Measurements from ENCODE around the gene CALY. TPM values are rescaled to one million over a fixed set of nuclear protein-coding genes. Genes with fewer than 3 reads are reported as not detected.

Gene CALY
- total and polyA plus RNA-seq, 4 experiments from 2014 or later, result 1.4 to 7.2 (median 4.3) TPM

DNA sequence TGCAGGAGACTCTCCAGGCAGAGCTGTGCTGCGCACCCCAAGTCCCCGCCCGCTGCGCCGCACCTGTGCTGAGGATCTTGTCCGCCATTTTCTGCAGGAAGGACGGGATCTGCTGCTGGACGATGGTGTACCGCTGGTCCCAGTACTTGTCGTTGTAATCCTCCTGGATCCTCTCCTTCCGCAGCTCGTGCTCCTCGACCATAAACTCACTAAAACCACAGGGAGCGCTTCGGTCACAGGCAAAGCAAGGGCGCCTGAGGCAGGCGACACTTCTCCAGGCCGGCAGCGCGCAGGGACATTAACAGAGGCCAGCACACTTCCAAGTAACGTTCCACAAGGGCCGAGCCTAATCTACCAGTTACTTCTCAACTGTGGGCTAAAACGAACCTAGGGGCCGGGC, 46.9 kb downstream of the CALY start:
- Mint-ChIP-seq H3K27me3 (no peaks in the 10 kb centered on the region), H3K27ac (no peak overlapping the region), H3K4me3 (no peak overlapping the region), H3K9me3 (peaks cover 0 to 3% (median 0%) of the 10 kb centered on the region in 8 donors), H3K4me1 (peaks cover 0 to 11% (median 2%) of the 10 kb centered on the region in 4 donors), H3K36me3 (peaks cover 40 to 49% of the 10 kb centered on the region in 2 donors)
- no peaks in the 10 kb centered on the region for H3K9me3 ChIP-seq (ENCODE audit: control insufficient read depth in 1 of 2, low read length in 2 of 2)
- intact Hi-C loops (cut with micrococcal nuclease), result no loop called here
- POLR2A ChIA-PET (ENCODE audit: partially characterized antibody), result no interaction called here
- H3K4me3 ChIP-seq (ENCODE audit: low read length in 2 of 2), result no peak overlapping the region
- CTCF ChIA-PET (ENCODE audit: partially characterized antibody), result interaction anchor here (0.7 kb wide), 1 partner anchor 18 kb away, joined by 3 read pairs; no protein-coding TSS in a partner anchor
- H3K36me3 ChIP-seq (ENCODE audit: insufficient read depth, low read length), result peaks cover 61% of the 10 kb centered on the region
- no peak overlapping the region for H3K27ac ChIP-seq (ENCODE audit: low read depth, low read length)
- H3K4me1 ChIP-seq (ENCODE audit: insufficient read depth, low read length), result no peaks in the 10 kb centered on the region
- H3K27me3 ChIP-seq (ENCODE audit: insufficient read depth, low read length), result no peaks in the 10 kb centered on the region
- no peak for DNase-seq

DNA sequence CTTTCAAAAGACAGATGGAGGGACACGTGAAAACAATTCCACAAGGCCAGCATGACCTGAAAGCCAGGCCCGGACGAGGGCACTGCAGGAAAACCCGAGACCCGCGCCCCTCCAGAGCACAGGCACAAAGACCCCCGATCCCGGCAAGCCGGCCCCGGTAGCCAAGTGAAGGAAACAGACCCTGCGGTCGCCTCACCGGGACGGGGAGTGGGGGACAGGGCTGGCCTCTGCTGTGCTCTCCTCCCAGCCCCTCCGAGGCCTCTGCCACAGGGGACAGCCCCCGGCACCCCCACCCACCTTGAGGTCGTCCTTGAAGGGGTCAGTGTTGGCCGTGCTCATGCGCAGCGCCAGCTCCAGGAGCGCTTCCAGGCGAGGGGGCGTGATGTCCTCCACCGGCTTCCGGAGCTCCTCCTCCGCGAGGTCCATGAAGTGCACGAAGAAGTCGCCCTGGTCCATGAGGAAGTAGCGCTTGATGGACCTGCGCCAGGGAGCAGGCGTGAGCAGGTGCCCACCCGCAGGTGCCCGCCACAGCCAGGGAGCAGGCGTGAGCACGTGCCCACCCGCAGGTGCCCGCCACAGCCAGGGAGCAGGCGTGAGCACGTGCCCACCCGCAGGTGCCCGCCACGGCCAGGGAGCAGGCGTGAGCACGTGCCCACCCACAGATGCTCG, 48.7 kb downstream of the CALY start:
- H3K27me3 ChIP-seq (ENCODE audit: insufficient read depth, low read length), result no peaks in the 10 kb centered on the region
- POLR2A ChIA-PET (ENCODE audit: partially characterized antibody), result interaction anchor here (1.4 kb wide), 1 partner anchor 20 kb away, joined by 4 read pairs; no protein-coding TSS in a partner anchor
- no peaks in the 10 kb centered on the region for H3K4me1 ChIP-seq (ENCODE audit: insufficient read depth, low read length)
- no peak for DNase-seq
- Mint-ChIP-seq H3K4me1 (peaks cover 0 to 11% (median 2%) of the 10 kb centered on the region in 4 donors), H3K27me3 (no peaks in the 10 kb centered on the region), H3K9me3 (peaks cover 0 to 3% (median 0%) of the 10 kb centered on the region in 8 donors), H3K27ac (no peak overlapping the region), H3K36me3 (peaks cover 46 to 48% of the 10 kb centered on the region in 2 donors), H3K4me3 (no peak overlapping the region)
- intact Hi-C loops (cut with micrococcal nuclease), result no loop called here
- H3K4me3 ChIP-seq (ENCODE audit: low read length in 2 of 2), result no peak overlapping the region
- H3K36me3 ChIP-seq (ENCODE audit: insufficient read depth, low read length), result peaks cover 58% of the 10 kb centered on the region
- no peak overlapping the region for H3K27ac ChIP-seq (ENCODE audit: low read depth, low read length)
- CTCF ChIA-PET (ENCODE audit: partially characterized antibody), result no interaction called here
- H3K9me3 ChIP-seq (ENCODE audit: control insufficient read depth in 1 of 2, low read length in 2 of 2), result no peaks in the 10 kb centered on the region

DNA sequence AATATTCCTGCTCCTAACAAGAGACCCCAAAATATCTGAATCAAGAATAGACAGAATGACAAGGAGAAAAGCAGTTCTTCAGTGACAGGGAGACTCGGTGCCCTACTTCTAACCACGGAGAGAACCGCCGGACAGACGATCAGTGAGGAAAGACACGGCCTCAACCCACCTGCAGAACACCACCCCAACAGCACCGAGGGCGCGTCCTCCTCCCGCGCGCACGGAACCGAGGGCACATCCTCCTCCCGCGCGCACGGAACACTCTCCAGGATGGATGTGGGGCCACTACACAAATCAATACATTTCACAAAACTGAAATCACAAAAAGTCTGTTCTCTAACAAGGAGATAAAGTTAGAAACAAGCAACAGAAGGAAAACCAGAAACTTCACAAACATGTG, 50.3 kb downstream of the CALY start:
- Mint-ChIP-seq H3K9me3 (peaks cover 0 to 3% (median 0%) of the 10 kb centered on the region in 8 donors), H3K4me1 (peaks cover 0 to 11% (median 2%) of the 10 kb centered on the region in 4 donors), H3K27ac (peak overlapping the region in 3 of 7 donors; percentile 30 to 64 (median 37)), H3K36me3 (peaks cover 53 to 59% of the 10 kb centered on the region in 2 donors), H3K4me3 (no peak overlapping the region), H3K27me3 (no peaks in the 10 kb centered on the region)
- DNase-seq, result no peak
- Histone ChIP-seq H3K36me3 (ENCODE audit: insufficient read depth, low read length) (peaks cover 65% of the 10 kb centered on the region), H3K9me3 (ENCODE audit: control insufficient read depth in 1 of 2, low read length in 2 of 2) (no peaks in the 10 kb centered on the region), H3K4me3 (ENCODE audit: low read length in 2 of 2) (no peak overlapping the region), H3K27me3 (ENCODE audit: insufficient read depth, low read length) (no peaks in the 10 kb centered on the region), H3K4me1 (ENCODE audit: insufficient read depth, low read length) (no peaks in the 10 kb centered on the region), H3K27ac (ENCODE audit: low read depth, low read length) (no peak overlapping the region)
- intact Hi-C loops (cut with micrococcal nuclease), result no loop called here
- ChIA-PET CTCF (ENCODE audit: partially characterized antibody) (no interaction called here), POLR2A (ENCODE audit: partially characterized antibody) (no interaction called here)

DNA sequence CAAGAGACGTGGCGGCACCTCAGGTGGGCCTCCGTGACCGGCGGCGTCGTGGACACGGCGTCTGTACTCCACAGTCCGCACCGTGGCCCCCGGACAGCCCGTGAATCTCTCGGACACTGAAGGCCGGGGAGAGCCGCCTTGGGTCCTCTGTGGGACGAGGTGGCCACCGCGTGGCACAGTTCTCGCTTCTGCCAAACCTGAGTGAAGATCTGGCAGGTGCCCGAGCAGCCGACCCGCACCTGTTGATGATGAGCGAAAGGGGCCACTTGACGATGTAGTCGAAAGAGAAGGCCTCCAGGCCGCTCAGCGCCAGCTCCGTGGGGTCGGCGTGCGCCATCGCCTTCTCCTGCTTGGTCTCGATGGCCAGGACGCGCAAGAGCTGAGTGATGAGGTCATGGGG, 51.5 kb downstream of the CALY start:
- Mint-ChIP-seq H3K4me3 (no peak overlapping the region), H3K27ac (no peak overlapping the region), H3K27me3 (no peaks in the 10 kb centered on the region), H3K4me1 (peaks cover under 1 to 11% (median 2%) of the 10 kb centered on the region in 4 donors), H3K9me3 (peaks cover 0 to 3% (median 0%) of the 10 kb centered on the region in 8 donors), H3K36me3 (peaks cover 47 to 56% of the 10 kb centered on the region in 2 donors)
- no peak for DNase-seq
- H3K27me3 ChIP-seq (ENCODE audit: insufficient read depth, low read length), result no peaks in the 10 kb centered on the region
- H3K27ac ChIP-seq (ENCODE audit: low read depth, low read length), result no peak overlapping the region
- intact Hi-C loops (cut with micrococcal nuclease), result no loop called here
- CTCF ChIA-PET (ENCODE audit: partially characterized antibody), result no interaction called here
- peaks cover 64% of the 10 kb centered on the region for H3K36me3 ChIP-seq (ENCODE audit: insufficient read depth, low read length)
- no peaks in the 10 kb centered on the region for H3K4me1 ChIP-seq (ENCODE audit: insufficient read depth, low read length)
- H3K4me3 ChIP-seq (ENCODE audit: low read length in 2 of 2), result no peak overlapping the region
- POLR2A ChIA-PET (ENCODE audit: partially characterized antibody), result no interaction called here
- H3K9me3 ChIP-seq (ENCODE audit: control insufficient read depth in 1 of 2, low read length in 2 of 2), result no peaks in the 10 kb centered on the region

DNA sequence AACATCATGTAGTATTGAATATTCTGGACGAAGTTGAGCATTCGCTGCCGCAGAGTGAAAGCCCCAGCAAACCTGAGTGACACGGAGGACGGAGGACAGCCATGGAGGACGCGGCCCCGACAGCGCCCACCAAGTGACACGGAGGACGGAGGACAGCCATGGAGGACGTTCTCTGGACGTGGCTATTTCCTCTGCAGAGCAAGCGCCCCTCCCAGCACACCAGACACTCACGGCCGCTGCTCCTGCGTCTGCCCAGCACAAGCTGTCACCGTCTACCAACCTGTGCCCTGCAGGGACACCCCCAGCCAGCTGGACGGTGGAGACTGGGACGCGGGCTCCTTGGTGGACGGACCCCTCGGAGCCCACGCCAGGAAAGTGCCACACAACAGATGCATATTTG, 52.8 kb downstream of the CALY start:
- peaks cover 43 to 57% of the 10 kb centered on the region in 2 donors for H3K36me3 Mint-ChIP-seq
- peaks cover 0 to 3% (median 0%) of the 10 kb centered on the region in 8 donors for H3K9me3 Mint-ChIP-seq
- H3K4me3 ChIP-seq (ENCODE audit: low read length in 2 of 2), result no peak overlapping the region
- H3K27ac ChIP-seq (ENCODE audit: low read depth, low read length), result no peak overlapping the region
- H3K27ac Mint-ChIP-seq, result no peak overlapping the region
- POLR2A ChIA-PET (ENCODE audit: partially characterized antibody), result no interaction called here
- intact Hi-C loops (cut with micrococcal nuclease), result no loop called here
- H3K4me1 Mint-ChIP-seq, result peaks cover 4 to 24% (median 11%) of the 10 kb centered on the region in 4 donors
- CTCF ChIA-PET (ENCODE audit: partially characterized antibody), result no interaction called here
- H3K27me3 ChIP-seq (ENCODE audit: insufficient read depth, low read length), result no peaks in the 10 kb centered on the region
- no peak for DNase-seq
- H3K27me3 Mint-ChIP-seq, result no peaks in the 10 kb centered on the region
- H3K9me3 ChIP-seq (ENCODE audit: control insufficient read depth in 1 of 2, low read length in 2 of 2), result no peaks in the 10 kb centered on the region
- H3K36me3 ChIP-seq (ENCODE audit: insufficient read depth, low read length), result peaks cover 60% of the 10 kb centered on the region
- peaks cover 11% of the 10 kb centered on the region for H3K4me1 ChIP-seq (ENCODE audit: insufficient read depth, low read length)
- H3K4me3 Mint-ChIP-seq, result no peak overlapping the region

DNA sequence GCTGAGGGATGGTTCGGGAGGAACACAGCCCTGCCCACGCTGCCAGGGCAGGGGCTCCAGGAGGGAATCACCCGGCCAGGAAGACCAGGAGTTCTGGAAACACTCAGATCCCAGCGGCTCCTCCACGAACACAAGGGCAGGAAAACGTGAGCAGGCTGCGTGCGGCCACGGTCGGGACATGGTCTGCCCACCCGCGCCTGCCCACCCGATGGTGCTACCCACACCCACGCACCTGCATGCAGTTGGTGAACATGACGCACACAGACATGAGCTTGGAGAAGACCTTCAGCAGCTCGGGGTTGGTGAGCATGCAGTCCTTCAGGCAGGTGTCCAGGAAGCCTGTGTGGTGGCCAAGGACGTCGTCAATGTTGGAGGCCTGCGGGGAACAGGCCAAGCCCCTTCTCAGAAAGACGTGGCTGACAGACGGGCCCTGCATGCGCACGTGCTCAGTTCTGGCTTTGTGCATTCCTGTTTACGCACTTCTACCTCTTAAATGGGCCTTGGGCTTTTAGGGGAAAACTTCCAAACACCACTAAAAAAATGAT, 53.8 kb downstream of the CALY start:
- H3K27ac Mint-ChIP-seq, result no peak overlapping the region
- peaks cover 13 to 34% (median 21%) of the 10 kb centered on the region in 4 donors for H3K4me1 Mint-ChIP-seq
- peaks cover 39 to 57% of the 10 kb centered on the region in 2 donors for H3K36me3 Mint-ChIP-seq
- Histone ChIP-seq H3K4me1 (ENCODE audit: insufficient read depth, low read length) (peaks cover 21% of the 10 kb centered on the region), H3K27ac (ENCODE audit: low read depth, low read length) (no peak overlapping the region), H3K36me3 (ENCODE audit: insufficient read depth, low read length) (peaks cover 51% of the 10 kb centered on the region), H3K27me3 (ENCODE audit: insufficient read depth, low read length) (no peaks in the 10 kb centered on the region), H3K4me3 (ENCODE audit: low read length in 2 of 2) (no peak overlapping the region), H3K9me3 (ENCODE audit: control insufficient read depth in 1 of 2, low read length in 2 of 2) (no peaks in the 10 kb centered on the region)
- POLR2A ChIA-PET (ENCODE audit: partially characterized antibody), result interaction anchor here (0.6 kb wide), 1 partner anchor 25 kb away, joined by 3 read pairs; no protein-coding TSS in a partner anchor
- peaks cover 0 to 3% (median 0%) of the 10 kb centered on the region in 8 donors for H3K9me3 Mint-ChIP-seq
- no peak overlapping the region for H3K4me3 Mint-ChIP-seq
- intact Hi-C loops (cut with micrococcal nuclease), result no loop called here
- CTCF ChIA-PET (ENCODE audit: partially characterized antibody), result no interaction called here
- no peaks in the 10 kb centered on the region for H3K27me3 Mint-ChIP-seq
- DNase-seq, result no peak

DNA sequence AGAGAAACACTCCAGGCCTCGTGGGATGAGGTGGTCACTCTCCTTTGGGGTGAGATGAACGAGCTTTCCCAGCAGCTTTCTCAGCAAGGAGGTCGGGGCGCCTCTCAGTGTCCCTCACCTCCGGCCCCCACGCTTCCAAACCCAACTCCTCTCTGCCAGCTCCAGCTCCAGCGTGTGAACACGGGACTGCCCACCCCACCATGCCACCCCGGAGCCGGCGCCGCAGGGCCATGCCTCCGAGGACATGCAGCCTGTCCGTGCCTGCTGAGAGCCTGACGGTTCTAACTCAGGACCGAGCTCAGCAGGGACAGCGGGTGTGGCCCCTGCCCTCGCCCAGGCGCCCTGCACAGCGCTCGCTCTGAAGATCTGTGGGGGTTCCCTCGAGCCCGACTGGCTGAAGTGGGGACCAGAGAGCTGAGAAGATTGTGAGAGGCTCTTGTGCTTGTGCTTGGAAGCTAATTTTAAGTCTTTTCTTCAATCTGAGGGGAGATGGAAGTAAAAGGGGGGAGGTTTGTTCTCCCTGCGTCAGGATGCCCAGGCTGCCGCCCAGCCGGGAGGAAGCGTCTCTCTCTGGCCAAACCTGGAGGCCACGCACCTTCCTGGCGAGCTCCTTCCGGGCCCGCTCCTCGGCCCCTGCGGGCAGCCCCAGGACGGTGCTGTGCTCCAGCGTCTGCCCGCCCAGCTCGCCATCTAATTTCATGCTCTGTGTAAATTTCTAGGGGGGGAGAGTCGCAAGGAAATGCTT, 54.9 kb downstream of the CALY start:
- H3K9me3 Mint-ChIP-seq, result peaks cover 0 to 3% (median 0%) of the 10 kb centered on the region in 8 donors
- peak overlapping the region in 1 of 7 donors; percentile 19 for H3K27ac Mint-ChIP-seq
- CTCF ChIA-PET (ENCODE audit: partially characterized antibody), result interaction anchor here (1.0 to 1.5 kb wide), 3 partner anchors 21 to 26 kb away, joined by 3 to 7 read pairs (median 3); no protein-coding TSS in a partner anchor
- H3K36me3 Mint-ChIP-seq, result peaks cover 36 to 51% of the 10 kb centered on the region in 2 donors
- H3K27me3 Mint-ChIP-seq, result no peaks in the 10 kb centered on the region
- H3K4me3 ChIP-seq (ENCODE audit: low read length in 2 of 2), result no peak overlapping the region
- H3K36me3 ChIP-seq (ENCODE audit: insufficient read depth, low read length), result peaks cover 47% of the 10 kb centered on the region
- DNase-seq, result no peak
- no peak overlapping the region for H3K4me3 Mint-ChIP-seq
- H3K27ac ChIP-seq (ENCODE audit: low read depth, low read length), result no peak overlapping the region
- POLR2A ChIA-PET (ENCODE audit: partially characterized antibody), result interaction anchor here (0.9 to 2.5 kb wide), 2 partner anchors 19 to 25 kb away, joined by 4 to 8 read pairs; no protein-coding TSS in a partner anchor
- no peaks in the 10 kb centered on the region for H3K9me3 ChIP-seq (ENCODE audit: control insufficient read depth in 1 of 2, low read length in 2 of 2)
- intact Hi-C loops (cut with micrococcal nuclease), result no loop called here
- peaks cover 17 to 41% (median 25%) of the 10 kb centered on the region in 4 donors for H3K4me1 Mint-ChIP-seq
- H3K27me3 ChIP-seq (ENCODE audit: insufficient read depth, low read length), result no peaks in the 10 kb centered on the region
- H3K4me1 ChIP-seq (ENCODE audit: insufficient read depth, low read length), result peaks cover 32% of the 10 kb centered on the region
